H9 (cell line): ENCODE measurements around the gene PPP2R2B. TPM values are rescaled to one million over a fixed set of nuclear protein-coding genes. Genes with fewer than 3 reads are reported as not detected.
A peak's percentile ranks its signal among the peaks of the same experiment; 100 is the strongest.

Experiments
- DNase-seq: peaks from one replicate; pipeline ENCODE4 v3.0.0-alpha.2; 2017
- H2AFZ ChIP-seq: one replicate; pipeline ENCODE4 v1.6.1; 2013; ENCODE audit warnings: mild to moderate bottlenecking, low read length, control low read depth, moderate library complexity
- H2AK5ac ChIP-seq: 2 replicates; pipeline ENCODE4 v1.6.1; 2013; ENCODE audit warnings: low read length, control low read depth, mixed read lengths; ENCODE audit not compliant: insufficient read length
- H2BK120ac ChIP-seq: one replicate; pipeline ENCODE4 v1.6.1; 2013; ENCODE audit warnings: low read depth, mild to moderate bottlenecking, low read length, control low read depth, inconsistent platforms; ENCODE audit not compliant: poor library complexity, severe bottlenecking
- H2BK12ac ChIP-seq: 2 replicates; pipeline ENCODE4 v1.6.1; 2013; ENCODE audit warnings: low read length, control low read depth, mixed read lengths, low read depth; ENCODE audit not compliant: insufficient read length
- H2BK15ac ChIP-seq: 2 replicates; pipeline ENCODE4 v1.6.1; 2013; ENCODE audit warnings: low read depth, low read length, control low read depth
- H2BK20ac ChIP-seq: one replicate; pipeline ENCODE4 v1.6.1; 2013; ENCODE audit warnings: low read depth, mild to moderate bottlenecking, low read length, control low read depth, inconsistent platforms; ENCODE audit not compliant: poor library complexity, severe bottlenecking
- H2BK5ac ChIP-seq: 2 replicates; pipeline ENCODE4 v1.6.1; 2013; ENCODE audit warnings: low read length, control low read depth, mixed read lengths; ENCODE audit not compliant: insufficient read length
- H3K14ac ChIP-seq: 2 replicates; pipeline ENCODE4 v1.6.1; 2013; ENCODE audit warnings: low read length, control low read depth; ENCODE audit not compliant: insufficient read depth
- H3K18ac ChIP-seq: 2 replicates; pipeline ENCODE4 v1.6.1; 2013; ENCODE audit warnings: low read depth, mild to moderate bottlenecking, mixed read lengths, low read length, control low read depth; ENCODE audit not compliant: insufficient read length
- H3K23ac ChIP-seq: 2 replicates; pipeline ENCODE4 v1.6.1; 2013; ENCODE audit warnings: low read length, control low read depth, mixed read lengths, low read depth; ENCODE audit not compliant: insufficient read length
- H3K23me2 ChIP-seq: 2 replicates; pipeline ENCODE4 v1.6.1; 2013; ENCODE audit warnings: low read depth, mild to moderate bottlenecking, mixed read lengths, low read length, control low read depth; ENCODE audit not compliant: insufficient read length, poor library complexity, severe bottlenecking
- H3K27ac ChIP-seq: 2 replicates; pipeline ENCODE4 v1.5.1; 2013; ENCODE audit warnings: low read length, control low read depth, mixed read lengths, low read depth; ENCODE audit not compliant: insufficient read length
- H3K27me3 ChIP-seq: 2 replicates; pipeline ENCODE4 v1.6.1; 2013; ENCODE audit warnings: low read length, control low read depth, inconsistent platforms; ENCODE audit not compliant: insufficient read depth
- H3K4ac ChIP-seq: 2 replicates; pipeline ENCODE4 v1.6.1; 2013; ENCODE audit warnings: low read depth, mild to moderate bottlenecking, control low read depth, inconsistent platforms, low read length, moderate library complexity
- H3K4me1 ChIP-seq: 2 replicates; pipeline ENCODE4 v1.6.1; 2013; ENCODE audit warnings: low read length, control low read depth, inconsistent platforms; ENCODE audit not compliant: insufficient read depth
- H3K4me2 ChIP-seq: 2 replicates; pipeline ENCODE4 v1.6.1; 2013; ENCODE audit warnings: low read length, control low read depth, mixed read lengths; ENCODE audit not compliant: insufficient read length, insufficient read depth
- H3K56ac ChIP-seq: 2 replicates; pipeline ENCODE4 v1.6.1; 2013; ENCODE audit warnings: low read depth, mild to moderate bottlenecking, mixed read lengths, low read length, control low read depth; ENCODE audit not compliant: insufficient read length
- H3K79me1 ChIP-seq: 2 replicates; pipeline ENCODE4 v1.6.1; 2013; ENCODE audit warnings: low read depth, mild to moderate bottlenecking, moderate library complexity, low read length, control low read depth, inconsistent platforms; ENCODE audit not compliant: insufficient read depth, poor library complexity, severe bottlenecking
- H3K79me2 ChIP-seq: 2 replicates; pipeline ENCODE4 v1.6.1; 2013; ENCODE audit warnings: low read length, control low read depth, inconsistent platforms; ENCODE audit not compliant: insufficient read depth
- H3K9ac ChIP-seq: 2 replicates; pipeline ENCODE4 v1.6.1; 2013; ENCODE audit warnings: low read length, control low read depth, mixed read lengths; ENCODE audit not compliant: insufficient read length; ENCODE audit errors: extremely low read depth
- H3K9me3 ChIP-seq: one replicate; pipeline ENCODE4 v1.6.1; 2013; ENCODE audit warnings: low read depth, low read length, inconsistent platforms; ENCODE audit not compliant: control insufficient read depth
- H3T11ph ChIP-seq: one replicate; pipeline ENCODE4 v1.6.1; 2013; ENCODE audit warnings: mild to moderate bottlenecking, low read length, control low read depth, inconsistent platforms
- H4K20me1 ChIP-seq: one replicate; pipeline ENCODE4 v1.6.1; 2013; ENCODE audit not compliant: control insufficient read depth, insufficient read length, insufficient read depth
- H4K5ac ChIP-seq: 2 replicates; pipeline ENCODE4 v1.6.1; 2013; ENCODE audit warnings: low read depth, mild to moderate bottlenecking, mixed read lengths, low read length, control low read depth; ENCODE audit not compliant: insufficient read length
- H4K8ac ChIP-seq: replicated peaks from 2 replicates; pipeline ENCODE4 v1.6.1; 2013; ENCODE audit warnings: low read length, control low read depth, mixed read lengths, low read depth; ENCODE audit not compliant: insufficient read length
- H4K91ac ChIP-seq: 2 replicates; pipeline ENCODE4 v1.6.1; 2013; ENCODE audit warnings: low read depth, mild to moderate bottlenecking, moderate library complexity, mixed read lengths, low read length, control low read depth; ENCODE audit not compliant: insufficient read length
- H3K27ac Mint-ChIP-seq, 3 experiments: 2 replicates in 2 of 3; 3 replicates in 1 of 3; pipeline ENCODE4 v1.8.0; 2020 to 2021; ENCODE audit warnings: mixed read lengths in 3 of 3, mild to moderate bottlenecking in 1 of 3, moderate library complexity in 1 of 3
- H3K27me3 Mint-ChIP-seq: 2 replicates; pipeline ENCODE4 v1.8.0; 2021; ENCODE audit warnings: low read depth, mild to moderate bottlenecking, moderate library complexity, mixed read lengths
- H3K36me3 Mint-ChIP-seq, 3 experiments: 2 replicates in 2 of 3; 3 replicates in 1 of 3; pipeline ENCODE4 v1.8.0; 2020 to 2021; ENCODE audit warnings: low read depth in 3 of 3, mixed read lengths in 3 of 3; ENCODE audit not compliant: insufficient read depth in 1 of 3
- H3K4me1 Mint-ChIP-seq, 2 experiments: 2 replicates each; pipeline ENCODE4 v1.8.0; 2020; ENCODE audit warnings: mixed read lengths in 2 of 2
- H3K4me3 Mint-ChIP-seq, 2 experiments: 2 replicates in 1 of 2; 3 replicates in 1 of 2; pipeline ENCODE4 v1.8.0; 2020 to 2021; ENCODE audit warnings: mild to moderate bottlenecking in 2 of 2, mixed read lengths in 2 of 2, moderate library complexity in 1 of 2
- H3K9me3 Mint-ChIP-seq, 2 experiments: 2 replicates in 1 of 2; 3 replicates in 1 of 2; pipeline ENCODE4 v1.8.0; 2020; ENCODE audit warnings: mild to moderate bottlenecking in 2 of 2, mixed read lengths in 2 of 2, moderate library complexity in 1 of 2
- WGBS: extraction: QIAGEN DNeasy Blood & Tissue Kit; methylation state at CpG from one replicate; pipeline ENCODE4 v1.1.7; 2013; ENCODE audit warnings: missing lambda C conversion rate, low lambda C conversion rate, mixed read lengths; ENCODE audit not compliant: insufficient read length; ENCODE audit errors: extremely low coverage; 5-methylcytosine and 5-hydroxymethylcytosine counted together
- total RNA-seq: library from RNA; stranded (reverse); gene quantifications from 2 replicates; pipeline ENCODE4 v1.2.1, GENCODE V29; 2021
- TF ChIP-seq, protein P1 (sequence below): fragments of 200-600 bp; sonication (generic); conservative IDR thresholded peaks from 3 replicates; pipeline ENCODE4 v1.8.0; 2021; ENCODE audit warnings: antibody characterized with exemption, mild to moderate bottlenecking

Gene PPP2R2B
- total RNA-seq, 1 experiment from 2014 or later: 14.3 TPM

DNA sequence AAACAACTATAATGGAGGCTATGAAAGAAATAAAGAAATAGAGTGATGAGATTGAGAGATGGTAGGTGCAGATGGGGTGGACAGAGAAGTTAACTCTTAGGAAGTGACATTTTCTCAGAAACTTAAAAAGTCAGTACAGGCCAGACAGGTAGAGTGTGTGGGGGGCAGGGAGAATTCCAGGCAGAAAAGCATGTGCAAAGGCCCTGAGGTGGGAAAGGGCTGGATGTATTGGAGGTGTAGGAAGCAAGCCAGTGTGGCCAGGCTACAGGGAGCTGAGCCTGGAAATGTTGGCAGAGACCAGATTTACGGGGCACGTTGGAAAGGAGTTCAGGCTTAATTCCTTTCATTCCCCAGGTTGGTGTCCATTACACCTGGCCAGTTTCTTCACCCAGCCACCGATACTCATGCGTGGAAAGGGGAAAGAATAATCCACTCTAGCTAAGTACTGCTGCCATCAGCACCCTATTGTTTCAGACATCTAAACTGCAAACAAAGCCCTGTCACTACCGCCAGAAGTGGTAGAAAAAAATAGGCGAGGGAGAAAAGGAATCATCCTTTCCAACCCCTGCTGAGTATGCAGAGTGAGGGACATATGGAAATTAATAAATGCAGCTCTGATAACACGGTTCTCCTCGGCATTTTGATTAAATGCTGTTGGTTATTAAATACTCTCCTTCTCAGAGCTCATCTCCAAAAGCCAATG lies 245.8 kb downstream of the PPP2R2B start:
- no peak overlapping the region for H3K27ac ChIP-seq
- no peak overlapping the region for H3K9ac ChIP-seq

More for the DNA sequence above, 245.8 kb downstream of the PPP2R2B start:
- peak overlapping the region in 2 of 3 experiments; percentile 12 to 85; a peak in 2 of 7 replicates for H3K27ac Mint-ChIP-seq
- Histone ChIP-seq H3K23me2 (no peaks in the 10 kb centered on the region), H2BK120ac (no peak overlapping the region), H2AK5ac (no peak overlapping the region), H2AFZ (no peak overlapping the region), H4K20me1 (no peaks in the 10 kb centered on the region), H3K4me1 (no peaks in the 10 kb centered on the region), H2BK15ac (no peak overlapping the region), H4K91ac (no peak overlapping the region), H3K56ac (no peak overlapping the region), H2BK20ac (no peak overlapping the region), H3K27me3 (no peaks in the 10 kb centered on the region), H3T11ph (no peak overlapping the region), H2BK12ac (no peak overlapping the region), H2BK5ac (no peak overlapping the region), H4K8ac (no peak overlapping the region), H3K23ac (no peak overlapping the region), H4K5ac (no peak overlapping the region), H3K79me2 (no peaks in the 10 kb centered on the region), H3K14ac (no peak overlapping the region), H3K4me2 (no peak overlapping the region), H3K79me1 (no peaks in the 10 kb centered on the region), H3K4ac (no peak overlapping the region), H3K9me3 (no peaks in the 10 kb centered on the region), H3K18ac (no peak overlapping the region)
- WGBS: no CpG with 5 or more reads among the region's 8 CpGs
- no peak overlapping the region for H3K4me3 Mint-ChIP-seq
- TF ChIP-seq, protein P1, sequence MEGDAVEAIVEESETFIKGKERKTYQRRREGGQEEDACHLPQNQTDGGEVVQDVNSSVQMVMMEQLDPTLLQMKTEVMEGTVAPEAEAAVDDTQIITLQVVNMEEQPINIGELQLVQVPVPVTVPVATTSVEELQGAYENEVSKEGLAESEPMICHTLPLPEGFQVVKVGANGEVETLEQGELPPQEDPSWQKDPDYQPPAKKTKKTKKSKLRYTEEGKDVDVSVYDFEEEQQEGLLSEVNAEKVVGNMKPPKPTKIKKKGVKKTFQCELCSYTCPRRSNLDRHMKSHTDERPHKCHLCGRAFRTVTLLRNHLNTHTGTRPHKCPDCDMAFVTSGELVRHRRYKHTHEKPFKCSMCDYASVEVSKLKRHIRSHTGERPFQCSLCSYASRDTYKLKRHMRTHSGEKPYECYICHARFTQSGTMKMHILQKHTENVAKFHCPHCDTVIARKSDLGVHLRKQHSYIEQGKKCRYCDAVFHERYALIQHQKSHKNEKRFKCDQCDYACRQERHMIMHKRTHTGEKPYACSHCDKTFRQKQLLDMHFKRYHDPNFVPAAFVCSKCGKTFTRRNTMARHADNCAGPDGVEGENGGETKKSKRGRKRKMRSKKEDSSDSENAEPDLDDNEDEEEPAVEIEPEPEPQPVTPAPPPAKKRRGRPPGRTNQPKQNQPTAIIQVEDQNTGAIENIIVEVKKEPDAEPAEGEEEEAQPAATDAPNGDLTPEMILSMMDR: no peak
- peaks cover 0 to 23% (median 9%) of the 10 kb centered on the region in 3 experiments; a peak in 5 of 7 replicates for H3K36me3 Mint-ChIP-seq
- H3K4me1 Mint-ChIP-seq: peaks cover 4% of the 10 kb centered on the region in 2 experiments
- no peaks in the 10 kb centered on the region for H3K9me3 Mint-ChIP-seq
- H3K27me3 Mint-ChIP-seq: no peaks in the 10 kb centered on the region
- no peak for DNase-seq
